ENCODE results near the gene UGT1A9. TPM values are rescaled to one million over a fixed set of nuclear protein-coding genes. Genes with fewer than 3 reads are reported as not detected.

Gene UGT1A9
- total and polyA plus RNA-seq, 7 donors, result not detected

GRCh38 chr2:233676046-233676445 is 4.3 kb downstream of the UGT1A9 start:
- Histone ChIP-seq H3K27ac (no peak overlapping the region), H3K4me1 (no peaks in the 10 kb centered on the region), H3K27me3 (ENCODE audit: insufficient read depth in 3 of 3, low read length in 2 of 3) (no peaks in the 10 kb centered on the region), H3K4me3 (no peak overlapping the region), H3K9me3 (no peaks in the 10 kb centered on the region), H3K36me3 (ENCODE audit: insufficient read depth in 1 of 2, low read depth in 1 of 2) (no peaks in the 10 kb centered on the region)
- intact Hi-C loops (cut with DNase I), result no loop called here
- ATAC-seq (no peak), DNase-seq (no peak)
- WGBS, 3 donors, result 67 to 75% (median 71%) methylated on average over 2 of the region's 2 CpGs
- TF ChIP-seq, protein P1, sequence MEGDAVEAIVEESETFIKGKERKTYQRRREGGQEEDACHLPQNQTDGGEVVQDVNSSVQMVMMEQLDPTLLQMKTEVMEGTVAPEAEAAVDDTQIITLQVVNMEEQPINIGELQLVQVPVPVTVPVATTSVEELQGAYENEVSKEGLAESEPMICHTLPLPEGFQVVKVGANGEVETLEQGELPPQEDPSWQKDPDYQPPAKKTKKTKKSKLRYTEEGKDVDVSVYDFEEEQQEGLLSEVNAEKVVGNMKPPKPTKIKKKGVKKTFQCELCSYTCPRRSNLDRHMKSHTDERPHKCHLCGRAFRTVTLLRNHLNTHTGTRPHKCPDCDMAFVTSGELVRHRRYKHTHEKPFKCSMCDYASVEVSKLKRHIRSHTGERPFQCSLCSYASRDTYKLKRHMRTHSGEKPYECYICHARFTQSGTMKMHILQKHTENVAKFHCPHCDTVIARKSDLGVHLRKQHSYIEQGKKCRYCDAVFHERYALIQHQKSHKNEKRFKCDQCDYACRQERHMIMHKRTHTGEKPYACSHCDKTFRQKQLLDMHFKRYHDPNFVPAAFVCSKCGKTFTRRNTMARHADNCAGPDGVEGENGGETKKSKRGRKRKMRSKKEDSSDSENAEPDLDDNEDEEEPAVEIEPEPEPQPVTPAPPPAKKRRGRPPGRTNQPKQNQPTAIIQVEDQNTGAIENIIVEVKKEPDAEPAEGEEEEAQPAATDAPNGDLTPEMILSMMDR (IDR thresholded peaks at IDR 0.05), result no peak

GRCh38 chr2:233679196-233679595 is 7.5 kb downstream of the UGT1A9 start:
- Histone ChIP-seq H3K9me3 (no peaks in the 10 kb centered on the region), H3K27ac (no peak overlapping the region), H3K4me1 (no peaks in the 10 kb centered on the region), H3K27me3 (ENCODE audit: insufficient read depth in 3 of 3, low read length in 2 of 3) (no peaks in the 10 kb centered on the region), H3K4me3 (no peak overlapping the region), H3K36me3 (ENCODE audit: insufficient read depth in 1 of 2, low read depth in 1 of 2) (no peaks in the 10 kb centered on the region)
- DNase-seq (no peak), ATAC-seq (no peak)
- TF ChIP-seq, protein P1 (IDR thresholded peaks at IDR 0.05), result no peak
- 68 to 73% (median 72%) methylated on average over 4 of the region's 4 CpGs for WGBS, 3 donors
- intact Hi-C loops (cut with DNase I), result no loop called here

DNA sequence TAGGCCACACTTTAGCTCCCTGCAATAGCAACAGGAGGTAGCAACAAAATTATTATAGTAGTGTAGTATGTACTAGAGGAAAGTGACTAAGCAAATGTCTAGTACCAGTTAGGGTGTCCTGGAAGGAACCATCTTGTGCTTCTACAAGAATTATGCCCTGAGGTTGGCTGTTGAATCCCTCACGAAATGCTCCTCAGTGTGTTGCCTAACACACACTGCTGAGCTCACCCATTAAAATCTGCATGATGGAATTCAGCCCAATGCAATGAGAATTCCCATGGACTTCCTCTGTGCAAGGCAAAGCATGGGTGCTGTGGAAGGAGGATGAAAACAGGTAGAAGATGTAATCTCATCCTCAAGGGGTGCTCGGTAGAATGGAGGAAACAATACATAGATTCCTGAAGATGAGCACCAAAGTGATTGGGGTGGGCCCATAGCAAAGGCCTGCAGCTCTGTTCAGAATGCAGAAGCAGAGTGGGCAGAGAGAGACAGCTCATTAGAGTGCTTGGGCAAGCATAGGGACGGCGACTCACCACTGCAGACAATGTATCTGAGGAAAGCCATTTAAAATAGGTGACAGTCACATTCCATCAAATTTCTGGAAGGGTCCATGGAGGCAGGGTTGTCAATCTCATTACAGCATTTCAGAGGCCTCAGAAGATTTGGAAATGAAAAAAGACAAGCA is 8.8 kb downstream of the UGT1A9 start:
- TF ChIP-seq, protein P1 (IDR thresholded peaks at IDR 0.05), result no peak
- WGBS, 3 donors, result 76 to 91% (median 90%) methylated on average over 4 of the region's 4 CpGs
- no peak for DNase-seq
- no peaks in the 10 kb centered on the region for H3K36me3 ChIP-seq (ENCODE audit: insufficient read depth in 1 of 2, low read depth in 1 of 2)
- no peak overlapping the region for H3K4me3 ChIP-seq
- H3K27ac ChIP-seq, result no peak overlapping the region
- no peaks in the 10 kb centered on the region for H3K4me1 ChIP-seq
- H3K9me3 ChIP-seq, result no peaks in the 10 kb centered on the region
- intact Hi-C loops (cut with DNase I), result no loop called here
- H3K27me3 ChIP-seq (ENCODE audit: insufficient read depth in 3 of 3, low read length in 2 of 3), result no peaks in the 10 kb centered on the region
- no peak for ATAC-seq

DNA sequence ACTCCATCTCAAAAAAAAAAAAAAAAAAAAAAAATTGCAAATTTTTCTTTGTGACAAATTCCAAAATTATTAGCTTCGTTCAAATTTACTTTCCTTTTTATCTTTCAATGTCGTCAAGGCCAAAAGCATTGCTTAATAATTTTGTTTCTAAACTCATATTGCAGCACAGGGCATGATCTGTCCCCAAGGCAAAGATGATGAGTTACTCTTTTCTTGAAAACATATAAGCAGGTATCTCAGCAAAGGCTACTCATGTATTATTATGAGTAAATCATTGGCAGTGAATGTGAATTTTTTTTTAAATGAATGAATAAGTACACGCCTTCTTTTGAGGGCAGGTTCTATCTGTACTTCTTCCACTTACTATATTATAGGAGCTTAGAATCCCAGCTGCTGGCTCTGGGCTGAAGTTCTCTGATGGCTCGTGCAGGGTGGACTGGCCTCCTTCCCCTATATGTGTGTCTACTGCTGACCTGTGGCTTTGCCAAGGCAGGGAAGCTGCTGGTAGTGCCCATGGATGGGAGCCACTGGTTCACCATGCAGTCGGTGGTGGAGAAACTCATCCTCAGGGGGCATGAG is 9.9 kb downstream of the UGT1A9 start, which contains the start of gene UGT1A7:
TSS of gene UGT1A7 (plus strand) at position 381 of the 579 bp plus-strand sequence. CDS start at position 418, 37 bp downstream.
- H3K27me3 ChIP-seq (ENCODE audit: insufficient read depth in 3 of 3, low read length in 2 of 3), result peaks cover 0 to 2% (median 0%) of the 10 kb centered on the region in 3 donors
- no peaks in the 10 kb centered on the region for H3K4me1 ChIP-seq
- WGBS, 3 donors, result 68 to 74% (median 69%) methylated on average over 5 of the region's 5 CpGs
- TF ChIP-seq, protein P1 (IDR thresholded peaks at IDR 0.05), result no peak
- H3K4me3 ChIP-seq, result no peak within 1 kb of the TSS
- intact Hi-C loops (cut with DNase I), result no loop called here
- ATAC-seq, result no peak
- no peaks in the 10 kb centered on the region for H3K9me3 ChIP-seq
- no peak within 1 kb of the TSS for H3K27ac ChIP-seq
- no peaks in the 10 kb centered on the region for H3K36me3 ChIP-seq (ENCODE audit: insufficient read depth in 1 of 2, low read depth in 1 of 2)
- no peak for DNase-seq
